Transverse colon (tissue), 4 donors: Measurements from ENCODE around the gene PHLDA3. TPM values are rescaled to one million over a fixed set of nuclear protein-coding genes. Genes with fewer than 3 reads are reported as not detected.

Source experiments
- DNase-seq: peaks from one replicate; pipeline ENCODE4 v3.0.0-alpha.2; 2019
- H3K27ac ChIP-seq, 4 donors: fragments of 200-600 bp; sonication (generic); 2 replicates each; pipeline ENCODE4 v1.5.1; 2016 to 2018; ENCODE audit warnings: inconsistent platforms in 4 of 4
- H3K27me3 ChIP-seq: fragments of 200-600 bp; sonication (generic); 2 replicates; pipeline ENCODE4 v1.5.1; 2017; ENCODE audit warnings: inconsistent platforms
- H3K36me3 ChIP-seq, 4 donors: fragments of 200-600 bp; sonication (generic); 2 replicates each; pipeline ENCODE4 v1.5.1; 2017 to 2019; ENCODE audit warnings: inconsistent platforms in 4 of 4
- H3K4me1 ChIP-seq, 4 donors: fragments of 200-600 bp; sonication (generic); 2 replicates each; pipeline ENCODE4 v1.5.1; 2017 to 2020; ENCODE audit warnings: inconsistent platforms in 4 of 4
- H3K4me3 ChIP-seq, 4 donors: fragments of 200-600 bp; sonication (generic); 1 replicate in 1 of 4; 2 replicates in 3 of 4; pipeline versions ENCODE4 v1.5.1 to v1.6.1; 2017 to 2019; ENCODE audit warnings: inconsistent platforms in 4 of 4
- H3K9me3 ChIP-seq, 2 donors: fragments of 200-600 bp; sonication (generic); 2 replicates each; pipeline ENCODE4 v1.5.1; 2017 to 2019; ENCODE audit warnings: inconsistent platforms in 2 of 2
- CTCF ChIP-seq, 5 experiments: fragments of 200-600 bp in 3 of 5; fragments of 450-650 bp in 2 of 5; sonication (generic) in 3 of 5; IDR thresholded peaks; 1 replicate in 2 of 5; 2 replicates in 3 of 5; pipeline ENCODE4 v1.5.1; 2016 to 2017; ENCODE audit warnings: antibody characterized with exemption in 5 of 5, inconsistent platforms in 3 of 5, mild to moderate bottlenecking in 2 of 5, moderate library complexity in 1 of 5
- EP300 ChIP-seq: sonication (generic); formaldehyde crosslinking; IDR thresholded peaks from one replicate; pipeline ENCODE4 v1.6.1; 2017; ENCODE audit warnings: antibody characterized with exemption, low read depth
- POLR2A ChIP-seq: fragments of 450-650 bp; IDR thresholded peaks from one replicate; pipeline ENCODE4 v1.6.1; 2016; ENCODE audit warnings: antibody characterized with exemption, mild to moderate bottlenecking, moderate library complexity
- POLR2AphosphoS5 ChIP-seq, 3 donors: sonication (generic); formaldehyde crosslinking; IDR thresholded peaks; one replicate each; pipeline ENCODE4 v1.6.1; 2016; ENCODE audit warnings: antibody characterized with exemption in 3 of 3
- WGBS, 2 donors: methylation state at CpG; one replicate each; pipeline ENCODE4 v1.1.5; 2018; ENCODE audit warnings: low coverage in 1 of 2; 5-methylcytosine and 5-hydroxymethylcytosine counted together
- in situ Hi-C, 4 donors: fragments of 200-750 bp; cut with MboI; loops; one replicate each; pipeline versions ENCODE4 v1.15.0 to v1.15.1; 2017; ENCODE audit warnings: low sequenced_read_pairs in 3 of 4, low pct_ligation_motif_present in 1 of 4, low pct_unique_long_range_greater_than_20kb in 1 of 4
- intact Hi-C: fragments of 100-400 bp; cut with DNase I; formaldehyde crosslinking; loops from one replicate; pipeline ENCODE4 v1.15.1; 2023; ENCODE audit warnings: low total_unique reads
- total RNA-seq, 4 donors: library from RNA; depleted of rRNA; stranded (reverse); fragments of >200 nt; gene quantifications; one replicate each; pipeline ENCODE4 v1.1.0, GENCODE V29; 2016

PHLDA3 gene
- total RNA-seq, 4 donors from 2014 or later: 19.4 to 47.6 (median 31.5) TPM

GRCh38 chr1:201490708-201491131 lies 21.7 kb upstream of the PHLDA3 start:
- H3K36me3 ChIP-seq: peaks cover 0 to 53% (median 12%) of the 10 kb centered on the region in 4 donors
- TF ChIP-seq EP300: no peak
- TF ChIP-seq POLR2A: no peak
- TF ChIP-seq CTCF (IDR thresholded peaks at IDR 0.05): no peak
- peak in 1 of 3 donors; percentile 31 for TF ChIP-seq POLR2AphosphoS5 (IDR thresholded peaks at IDR 0.05)
- WGBS, 2 donors: 42 to 82% methylated on average over 2 to 3 of the region's 3 CpGs
- intact Hi-C loops: no loop called here
- H3K27me3 ChIP-seq: no peaks in the 10 kb centered on the region
- in situ Hi-C loops: no loop called here
- H3K9me3 ChIP-seq: no peaks in the 10 kb centered on the region
- peak overlapping the region; percentile 93 to 97 (median 96) for H3K27ac ChIP-seq
- H3K4me1 ChIP-seq: peaks cover 47 to 78% (median 62%) of the 10 kb centered on the region in 4 donors
- H3K4me3 ChIP-seq: no peak overlapping the region
- no peak for DNase-seq

GRCh38 chr1:201489643-201490261 lies 20.8 kb upstream of the PHLDA3 start:
- no peak for DNase-seq
- Histone ChIP-seq H3K36me3 (peaks cover 0 to 53% (median 8%) of the 10 kb centered on the region in 4 donors), H3K27ac (peak overlapping the region; percentile 34 to 97 (median 94)), H3K4me1 (peaks cover 40 to 68% (median 52%) of the 10 kb centered on the region in 4 donors), H3K4me3 (no peak overlapping the region), H3K27me3 (no peaks in the 10 kb centered on the region), H3K9me3 (no peaks in the 10 kb centered on the region)
- TF ChIP-seq POLR2A (no peak), POLR2AphosphoS5 (IDR thresholded peaks at IDR 0.05) (peak in 1 of 3 donors; percentile 18)
- in situ Hi-C loops (no loop called here), intact Hi-C loops (no loop called here)
- 71 to 77% methylated on average over 1 to 6 of the region's 6 CpGs for WGBS, 2 donors

- no peak overlapping the region for H3K4me3 ChIP-seq
- peaks cover 35 to 61% (median 46%) of the 10 kb centered on the region in 4 donors for H3K4me1 ChIP-seq
- intact Hi-C loops: no loop called here
- no peaks in the 10 kb centered on the region for H3K9me3 ChIP-seq
- DNase-seq: no peak
- no peaks in the 10 kb centered on the region for H3K27me3 ChIP-seq
- in situ Hi-C loops: no loop called here
- peak overlapping the region; percentile 34 to 97 (median 94) for H3K27ac ChIP-seq
- peaks cover 0 to 54% (median 6%) of the 10 kb centered on the region in 4 donors for H3K36me3 ChIP-seq
- 80 to 100% methylated on average over 3 to 12 of the region's 12 CpGs for WGBS, 2 donors
- TF ChIP-seq CTCF (IDR thresholded peaks at IDR 0.05): no peak
- peak in 2 of 3 donors; percentile 23 to 39 for TF ChIP-seq POLR2AphosphoS5 (IDR thresholded peaks at IDR 0.05)
Measured at GRCh38 chr1:201488830-201489589, 20.0 kb upstream of the PHLDA3 start.

GRCh38 chr1:201487742-201488141 lies 18.8 kb upstream of the PHLDA3 start:
- Histone ChIP-seq H3K4me1 (peaks cover 26 to 48% (median 38%) of the 10 kb centered on the region in 4 donors), H3K27ac (peak overlapping the region; percentile 34 to 97 (median 94)), H3K27me3 (no peaks in the 10 kb centered on the region), H3K4me3 (no peak overlapping the region), H3K36me3 (peaks cover 0 to 54% (median 6%) of the 10 kb centered on the region in 4 donors), H3K9me3 (no peaks in the 10 kb centered on the region)
- in situ Hi-C loops: no loop called here
- no peak for DNase-seq
- intact Hi-C loops: no loop called here
- 55 to 90% methylated on average over 2 of the region's 2 CpGs for WGBS, 2 donors
- TF ChIP-seq EP300 (no peak), POLR2AphosphoS5 (IDR thresholded peaks at IDR 0.05) (peak in 2 of 3 donors; percentile 5 to 7)

GRCh38 chr1:201486187-201486586 lies 17.2 kb upstream of the PHLDA3 start:
- 56 to 60% methylated on average over 2 to 3 of the region's 3 CpGs for WGBS, 2 donors
- in situ Hi-C loops: no loop called here
- intact Hi-C loops: no loop called here
- no peaks in the 10 kb centered on the region for H3K9me3 ChIP-seq
- H3K27me3 ChIP-seq: no peaks in the 10 kb centered on the region
- H3K36me3 ChIP-seq: peaks cover 0 to 54% (median 6%) of the 10 kb centered on the region in 4 donors
- H3K4me1 ChIP-seq: peaks cover 27 to 47% (median 40%) of the 10 kb centered on the region in 4 donors
- H3K27ac ChIP-seq: peak overlapping the region; percentile 1 to 97 (median 94)
- TF ChIP-seq CTCF (IDR thresholded peaks at IDR 0.05) (no peak), POLR2A (no peak), EP300 (no peak), POLR2AphosphoS5 (IDR thresholded peaks at IDR 0.05) (no peak)
- no peak overlapping the region for H3K4me3 ChIP-seq
- DNase-seq: no peak
